Heart left ventricle (tissue), 16 donors: ENCODE data around the gene COL16A1. TPM values are rescaled to one million over a fixed set of nuclear protein-coding genes. Genes with fewer than 3 reads are reported as not detected.

Experiments
- ATAC-seq, 4 donors: fragments of 200-7000 bp; cut with Tn5 transposase; one replicate each; pipeline ENCODE4 v1.9.1; 2020 to 2022; ENCODE audit warnings: moderate library complexity in 4 of 4, mild to moderate bottlenecking in 3 of 4, moderate number of reproducible peaks in 1 of 4
- DNase-seq, 5 donors: peaks; one replicate each; pipeline ENCODE4 v3.0.0-alpha.2; 2020
- H3K27ac ChIP-seq, 12 donors: fragments of 200-600 bp; sonication (generic) in 4 of 12; one replicate each; pipeline versions ENCODE4 v1.5.0 to v1.8.0; 2016 to 2022; ENCODE audit warnings: mild to moderate bottlenecking in 2 of 12
- H3K27me3 ChIP-seq, 9 donors: fragments of 200-600 bp; sonication (generic) in 2 of 9; one replicate each; pipeline versions ENCODE4 v1.5.1 to v1.8.0; 2016 to 2022; ENCODE audit warnings: mild to moderate bottlenecking in 3 of 9
- H3K36me3 ChIP-seq, 9 donors: fragments of 200-600 bp; sonication (generic) in 2 of 9; one replicate each; pipeline versions ENCODE4 v1.5.0 to v1.8.0; 2018 to 2022; ENCODE audit warnings: mild to moderate bottlenecking in 2 of 9
- H3K4me1 ChIP-seq, 12 donors: fragments of 200-600 bp; sonication (generic) in 4 of 12; one replicate each; pipeline versions ENCODE4 v1.5.0 to v1.8.0; 2016 to 2022; ENCODE audit warnings: mild to moderate bottlenecking in 3 of 12
- H3K4me3 ChIP-seq, 12 donors: fragments of 200-600 bp; sonication (generic) in 4 of 12; one replicate each; pipeline versions ENCODE4 v1.5.0 to v1.8.0; 2017 to 2022; ENCODE audit warnings: mild to moderate bottlenecking in 9 of 12, moderate library complexity in 4 of 12
- H3K9me3 ChIP-seq, 12 donors: fragments of 200-600 bp; sonication (generic) in 4 of 12; one replicate each; pipeline versions ENCODE4 v1.5.0 to v1.8.0; 2016 to 2022; ENCODE audit warnings: mild to moderate bottlenecking in 1 of 12
- CTCF ChIP-seq, 12 donors: fragments of 200-600 bp; sonication (generic) in 4 of 12; IDR thresholded peaks; one replicate each; pipeline versions ENCODE4 v1.5.0 to v1.8.0; 2018 to 2022; ENCODE audit warnings: antibody characterized with exemption in 12 of 12, mild to moderate bottlenecking in 5 of 12
- POLR2A ChIP-seq, 2 donors: fragments of 450-650 bp; IDR thresholded peaks; one replicate each; pipeline ENCODE4 v1.6.1; 2017; ENCODE audit warnings: antibody characterized with exemption in 2 of 2, mild to moderate bottlenecking in 2 of 2, moderate library complexity in 2 of 2
- WGBS, 4 donors: extraction: QIAGEN DNeasy Blood & Tissue Kit in 2 of 4; methylation state at CpG; one replicate each; pipeline versions ENCODE4 v1.1.5 to v1.1.7; 2013 to 2018; 5-methylcytosine and 5-hydroxymethylcytosine counted together
- intact Hi-C, 10 donors: fragments of 100-400 bp; cut with DNase I; formaldehyde crosslinking; loops; one replicate each; pipeline versions ENCODE4 v1.11.1 to v1.14.2; 2022
- polyA plus RNA-seq, 2 donors: library from polyadenylated mRNA; stranded (reverse); fragments of 200-250 nt; gene quantifications; one replicate each; pipeline ENCODE4 v1.2.3, GENCODE V29; 2013
- total RNA-seq, 9 donors: library from RNA; depleted of rRNA in 2 of 9; stranded (reverse); fragments of >200 nt in 2 of 9; fragmentation: NEBNext Ultra II Directional in 3 of 9; extraction: Animal tissue kit (Norgen Biotek cat#: 25700) in 3 of 9; gene quantifications; one replicate each; pipeline versions ENCODE4 v1.1.0 to v1.2.4, GENCODE V29; 2016 to 2023
- donor health status: ischemic (EF 13 %, LVEDD 7.1; RV severe dilation, severe dysfunction).
- donor health status: healthy with polysubstance abuse.
- donor health status: DM: no; HTN: yes; CAD: no.
- donor health status: DM: no; HTN: no; CAD: no.
- donor health status: ischemic (EF 25% LVEDD 6.9; RV normal size, moderate dysfunction).
- donor health status: ischemic (EF 25% LVEDD 5.7; RV mildly dilated, moderate dysfunction).
- donor health status: healthy.
- donor health status: DM: yes; HTN: yes; CAD: no.
- donor health status: ischemic (EF 35%, LVEDD 5.7; RV mildly dilated, moderate dysfunction).
- donor health status: nonischemic (EF 11% LVEDD 7.7; RV severe dilation, severe dysfunction).
- donor health status: DM: yes; HTN: yes; CAD: no.
- donor health status: PGD.
- donor health status: ischemic (EF 29% LVEDD 5.4; RV normal size, mild dysfunction).
- donor health status: nonischemic (EF 23%, LVEDD 6.1; RV moderate dilation, normal function).

COL16A1 gene
- total and polyA plus RNA-seq, 11 donors, result 7.5 to 24.1 (median 13.1) TPM

GRCh38 chr1:31691951-31692350 lies 11.9 kb downstream of the COL16A1 start:
- H3K4me1 ChIP-seq, result peaks cover 0 to 10% (median 0%) of the 10 kb centered on the region in 12 donors
- no peaks in the 10 kb centered on the region for H3K27me3 ChIP-seq
- WGBS, 4 donors, result 79 to 86% (median 85%) methylated on average over 9 to 11 of the region's 11 CpGs
- no peak for DNase-seq
- no peak overlapping the region for H3K4me3 ChIP-seq
- ATAC-seq, result no peak
- TF ChIP-seq CTCF (IDR thresholded peaks at IDR 0.05) (no peak), POLR2A (IDR thresholded peaks at IDR 0.05) (no peak)
- no peaks in the 10 kb centered on the region for H3K9me3 ChIP-seq
- no peak overlapping the region for H3K27ac ChIP-seq
- intact Hi-C loops, result no loop called here
- peaks cover 0 to 49% (median 0%) of the 10 kb centered on the region in 9 donors for H3K36me3 ChIP-seq

- TF ChIP-seq POLR2A (IDR thresholded peaks at IDR 0.05) (no peak), CTCF (IDR thresholded peaks at IDR 0.05) (no peak)
- no peak for ATAC-seq
- Histone ChIP-seq H3K4me3 (no peak overlapping the region), H3K4me1 (peaks cover 0 to 7% (median 0%) of the 10 kb centered on the region in 12 donors), H3K36me3 (peaks cover 0 to 44% (median 0%) of the 10 kb centered on the region in 9 donors), H3K27me3 (no peaks in the 10 kb centered on the region), H3K9me3 (no peaks in the 10 kb centered on the region), H3K27ac (no peak overlapping the region)
- intact Hi-C loops, result no loop called here
- 92 to 100% (median 96%) methylated on average over 3 to 4 of the region's 4 CpGs for WGBS, 4 donors
- no peak for DNase-seq
These were observed 12.4 kb downstream of the COL16A1 start for GRCh38 chr1:31691446-31691845.

GRCh38 chr1:31690921-31691320 lies 12.9 kb downstream of the COL16A1 start:
- TF ChIP-seq CTCF (IDR thresholded peaks at IDR 0.05) (no peak), POLR2A (IDR thresholded peaks at IDR 0.05) (no peak)
- H3K4me3 ChIP-seq, result no peak overlapping the region
- H3K4me1 ChIP-seq, result peaks cover 0 to 2% (median 0%) of the 10 kb centered on the region in 12 donors
- no peak overlapping the region for H3K27ac ChIP-seq
- 95 to 99% (median 96%) methylated on average over 9 to 10 of the region's 10 CpGs for WGBS, 4 donors
- DNase-seq (no peak), ATAC-seq (no peak)
- intact Hi-C loops, result no loop called here
- no peaks in the 10 kb centered on the region for H3K9me3 ChIP-seq
- H3K27me3 ChIP-seq, result no peaks in the 10 kb centered on the region
- H3K36me3 ChIP-seq, result peaks cover 0 to 42% (median 0%) of the 10 kb centered on the region in 9 donors

- no peak for TF ChIP-seq CTCF (IDR thresholded peaks at IDR 0.05)
- TF ChIP-seq POLR2A (IDR thresholded peaks at IDR 0.05), result no peak
- H3K4me3 ChIP-seq, result no peak overlapping the region
- ATAC-seq (no peak), DNase-seq (no peak)
- H3K4me1 ChIP-seq, result no peaks in the 10 kb centered on the region
- H3K27ac ChIP-seq, result no peak overlapping the region
- intact Hi-C loops, result no loop called here
- H3K9me3 ChIP-seq, result no peaks in the 10 kb centered on the region
- H3K36me3 ChIP-seq, result peaks cover 0 to 45% (median 0%) of the 10 kb centered on the region in 9 donors
- WGBS, 4 donors, result 83 to 100% (median 96%) methylated on average over 6 of the region's 6 CpGs
- H3K27me3 ChIP-seq, result no peaks in the 10 kb centered on the region
These were observed 14.0 kb downstream of the COL16A1 start for GRCh38 chr1:31689854-31690253.
